Activated T-cell treated with anti-CD3 and anti-CD28 coated beads for 4 hours (primary cell): ENCODE data around the gene CLDN15.

Experiments used
- DNase-seq: peaks from one replicate; pipeline ENCODE4 v3.0.0-alpha.2; 2020

Gene CLDN15

DNA sequence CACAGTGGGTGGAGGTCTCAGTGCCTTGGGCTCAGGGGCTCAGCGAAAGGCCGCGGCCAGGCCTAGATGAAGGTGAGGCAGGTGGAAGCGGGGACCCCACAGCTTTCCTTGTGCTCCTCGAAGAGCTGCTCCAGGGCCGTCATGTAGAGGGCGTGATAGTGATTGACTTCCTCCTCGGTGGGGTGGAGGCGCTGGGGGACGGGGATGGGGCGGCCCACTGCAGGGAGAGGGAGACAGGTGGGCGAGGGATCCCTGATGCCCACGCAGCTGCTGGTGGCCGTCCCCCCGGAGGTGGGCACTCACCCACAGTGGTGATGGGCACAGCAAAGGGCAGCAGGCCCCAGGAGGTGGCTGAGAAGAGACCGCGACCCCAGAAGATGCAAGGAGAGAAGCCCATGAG is 41.7 kb downstream of the CLDN15 start:
- no peak for DNase-seq

DNA sequence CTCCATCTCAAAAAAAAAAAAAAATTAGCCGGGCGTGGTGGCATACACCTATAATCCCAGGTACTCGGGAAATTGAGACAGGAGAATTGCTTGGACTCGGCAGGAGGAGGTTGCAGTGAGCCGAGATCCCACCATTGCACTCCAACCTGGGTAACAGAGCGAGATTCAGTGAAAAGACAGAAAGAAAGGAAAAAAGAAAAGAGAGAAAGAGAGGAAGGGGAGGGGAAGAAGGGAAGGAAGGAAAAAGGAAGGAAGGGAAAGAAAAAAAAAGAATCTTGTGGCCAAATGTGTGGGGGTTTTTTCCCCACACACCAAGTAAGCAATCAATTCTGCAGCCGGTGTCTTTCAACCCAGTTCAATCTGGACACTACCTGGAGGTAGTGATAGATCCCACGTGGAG is 48.5 kb downstream of the CLDN15 start:
- DNase-seq = no peak

DNA sequence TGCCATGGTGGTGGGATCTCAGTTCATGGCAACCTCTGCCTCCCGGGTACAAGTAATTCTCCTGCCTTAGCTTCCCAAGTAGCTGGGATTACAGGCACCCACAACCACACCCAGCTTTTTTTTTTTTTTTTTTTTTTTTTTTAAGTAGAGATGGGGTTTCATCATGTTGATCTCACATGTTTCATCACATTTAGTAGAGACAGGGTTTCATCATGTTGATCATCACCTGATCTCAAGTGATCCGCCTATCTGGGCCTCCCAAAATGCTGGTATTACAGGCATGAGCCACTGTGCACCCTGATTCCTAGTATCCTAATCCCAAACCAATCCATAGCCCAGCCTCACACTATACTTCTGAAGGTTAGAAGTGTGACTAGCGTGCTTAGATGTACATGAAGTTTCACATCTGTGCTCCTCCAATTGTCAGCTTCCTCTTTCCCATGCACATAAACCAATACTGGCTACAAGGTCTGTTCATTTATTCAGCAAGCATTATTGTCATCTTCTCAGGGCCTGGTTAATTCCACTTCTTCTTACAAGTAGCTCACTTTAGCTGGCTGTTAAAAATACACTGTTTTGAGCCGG is 50.7 kb downstream of the CLDN15 start:
- no peak for DNase-seq

DNA sequence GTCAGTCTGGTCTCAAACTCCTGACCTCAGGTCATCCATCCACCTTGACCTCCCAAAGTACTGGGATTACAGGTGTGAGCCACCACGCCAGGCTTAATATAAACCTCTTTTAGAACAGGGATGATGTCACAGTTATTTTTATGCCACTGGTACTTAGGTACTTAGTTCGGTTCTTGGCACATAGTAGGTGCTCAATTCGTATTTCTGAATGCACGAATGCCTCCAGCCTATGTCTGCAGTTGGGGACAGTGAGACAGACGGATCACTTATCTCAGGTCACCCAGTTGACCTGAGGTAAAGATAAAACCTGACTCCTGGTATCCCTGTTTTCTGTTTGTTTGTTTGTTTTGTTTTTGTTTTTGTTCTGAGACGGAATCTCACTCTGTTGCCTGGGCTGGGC is 51.4 kb downstream of the CLDN15 start:
- DNase-seq = no peak

DNA sequence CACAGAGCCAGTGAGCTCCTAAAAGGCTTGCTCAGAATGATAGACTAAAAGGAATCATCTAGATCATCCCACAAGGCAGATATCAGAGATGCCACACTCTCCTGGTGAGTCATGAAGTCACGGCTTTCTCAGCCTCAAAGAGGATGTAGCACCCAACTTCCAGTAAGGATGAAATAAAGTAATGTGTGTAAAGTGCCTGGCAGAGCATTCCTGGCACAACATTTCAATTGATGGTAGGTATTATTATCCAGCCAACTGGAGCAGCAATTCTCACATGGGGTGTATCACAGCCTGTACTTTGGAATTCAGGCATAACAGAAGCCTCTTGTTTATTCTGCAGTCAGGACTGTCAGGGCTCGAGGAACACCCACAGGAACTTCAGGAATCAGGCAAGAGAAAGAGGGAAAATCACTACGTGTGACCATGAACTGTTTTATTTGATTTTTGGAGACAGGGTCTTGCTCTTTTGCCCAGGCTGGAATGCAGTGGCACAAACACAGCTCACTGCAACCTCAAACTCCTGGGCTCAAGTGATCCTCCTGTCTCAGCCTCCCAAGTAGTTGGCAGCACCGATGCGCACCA is 52.3 kb downstream of the CLDN15 start:
- no peak for DNase-seq
